Measurements from ENCODE around the gene PLB1.

DNA sequence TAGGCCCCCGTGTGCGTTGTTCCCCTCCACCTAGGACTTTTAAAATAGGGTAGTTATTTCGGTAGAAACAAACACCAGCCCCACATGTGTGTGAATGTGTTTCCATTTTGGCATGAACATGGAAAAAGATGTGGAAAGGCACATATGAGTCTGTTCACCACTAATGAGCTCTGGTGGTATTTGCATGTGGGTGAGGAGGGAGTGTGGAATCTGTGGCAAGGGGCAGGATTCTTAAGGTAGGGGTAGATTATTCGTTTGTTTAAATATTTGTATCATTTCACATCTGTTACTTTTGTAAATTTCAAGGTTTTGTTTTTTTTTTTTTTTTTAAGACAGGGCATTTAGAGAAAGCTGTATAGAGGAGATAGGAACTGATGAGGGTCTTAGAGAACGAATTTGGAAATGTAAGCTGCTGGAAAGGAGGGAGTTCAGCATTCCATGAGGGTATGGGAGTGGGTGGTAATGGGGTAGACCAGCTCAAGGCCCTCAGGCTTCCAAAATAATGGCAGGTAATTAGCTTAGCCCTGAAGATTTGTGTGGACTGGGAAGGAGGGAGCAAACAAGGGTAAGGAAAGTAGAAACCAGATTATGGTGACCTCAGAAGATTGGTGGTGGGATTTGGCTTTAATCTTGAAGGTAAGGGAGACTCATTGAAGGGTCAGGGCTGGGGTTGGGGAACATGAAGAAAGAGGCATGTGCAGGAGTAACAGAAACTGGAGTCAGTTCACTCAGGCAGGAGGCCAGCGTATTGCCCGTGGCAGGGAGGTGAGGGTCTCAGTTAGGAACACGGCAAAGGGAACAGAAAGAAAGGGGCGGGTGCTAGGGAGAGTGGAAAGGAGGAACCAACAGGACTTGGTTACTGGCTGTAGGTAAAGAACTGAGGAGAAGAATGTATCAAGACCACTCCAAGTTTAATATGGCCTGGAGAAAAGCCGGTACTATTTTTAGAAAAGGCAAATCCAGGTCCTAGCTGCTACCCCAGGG lies 123.6 kb downstream of the PLB1 start:
- TF ChIP-seq, protein P1, sequence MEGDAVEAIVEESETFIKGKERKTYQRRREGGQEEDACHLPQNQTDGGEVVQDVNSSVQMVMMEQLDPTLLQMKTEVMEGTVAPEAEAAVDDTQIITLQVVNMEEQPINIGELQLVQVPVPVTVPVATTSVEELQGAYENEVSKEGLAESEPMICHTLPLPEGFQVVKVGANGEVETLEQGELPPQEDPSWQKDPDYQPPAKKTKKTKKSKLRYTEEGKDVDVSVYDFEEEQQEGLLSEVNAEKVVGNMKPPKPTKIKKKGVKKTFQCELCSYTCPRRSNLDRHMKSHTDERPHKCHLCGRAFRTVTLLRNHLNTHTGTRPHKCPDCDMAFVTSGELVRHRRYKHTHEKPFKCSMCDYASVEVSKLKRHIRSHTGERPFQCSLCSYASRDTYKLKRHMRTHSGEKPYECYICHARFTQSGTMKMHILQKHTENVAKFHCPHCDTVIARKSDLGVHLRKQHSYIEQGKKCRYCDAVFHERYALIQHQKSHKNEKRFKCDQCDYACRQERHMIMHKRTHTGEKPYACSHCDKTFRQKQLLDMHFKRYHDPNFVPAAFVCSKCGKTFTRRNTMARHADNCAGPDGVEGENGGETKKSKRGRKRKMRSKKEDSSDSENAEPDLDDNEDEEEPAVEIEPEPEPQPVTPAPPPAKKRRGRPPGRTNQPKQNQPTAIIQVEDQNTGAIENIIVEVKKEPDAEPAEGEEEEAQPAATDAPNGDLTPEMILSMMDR (IDR thresholded peaks at IDR 0.05; ENCODE audit: borderline replicate concordance, extremely low read depth, low read length, poor library complexity, severe bottlenecking): no peak
- TF ChIP-seq EZH2 (IDR thresholded peaks at IDR 0.05; ENCODE audit: borderline replicate concordance, low read depth, low read length, severe bottlenecking): no peak

Data from DND-41 (cell line).